Measurements from ENCODE around the gene PCYT1A.

DNA sequence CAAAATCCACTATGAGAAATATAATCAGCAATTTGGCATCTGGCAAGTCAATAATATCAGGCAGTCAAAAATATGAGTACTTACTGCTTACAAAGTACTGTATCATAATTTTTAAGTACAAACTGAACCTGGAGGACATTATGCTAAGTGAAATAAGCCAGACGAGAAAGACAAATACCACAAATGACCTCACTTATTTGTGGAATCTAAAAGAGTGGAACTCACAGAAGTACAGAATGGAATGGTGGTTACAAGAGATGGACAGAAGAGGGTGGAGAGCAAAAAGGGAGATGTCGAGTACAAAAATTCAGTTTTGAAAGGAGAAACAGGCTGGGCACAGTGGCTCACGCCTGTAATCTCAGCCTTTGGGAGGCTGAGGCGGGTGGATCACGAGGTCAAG lies 12.4 kb downstream of the PCYT1A start:
- TF ChIP-seq POLR2A (IDR thresholded peaks at IDR 0.05; ENCODE audit: low read depth, low read length) (no peak), POLR2AphosphoS5 (IDR thresholded peaks at IDR 0.05; ENCODE audit: low read depth, low read length) (no peak), TAF1 (IDR thresholded peaks at IDR 0.05; ENCODE audit: low read depth, low read length) (no peak), PAX5 (IDR thresholded peaks at IDR 0.05; ENCODE audit: insufficient read depth, low read length, severe bottlenecking) (no peak)
